ENCODE data around the gene TMEM72. TPM values are rescaled to one million over a fixed set of nuclear protein-coding genes. Genes with fewer than 3 reads are reported as not detected.
A peak's percentile ranks its signal among the peaks of the same experiment; 100 is the strongest.

The TMEM72 gene
- total and polyA plus RNA-seq, 5 donors, result 0.14 to 0.71 (median 0.26) TPM; not detected in 1

DNA sequence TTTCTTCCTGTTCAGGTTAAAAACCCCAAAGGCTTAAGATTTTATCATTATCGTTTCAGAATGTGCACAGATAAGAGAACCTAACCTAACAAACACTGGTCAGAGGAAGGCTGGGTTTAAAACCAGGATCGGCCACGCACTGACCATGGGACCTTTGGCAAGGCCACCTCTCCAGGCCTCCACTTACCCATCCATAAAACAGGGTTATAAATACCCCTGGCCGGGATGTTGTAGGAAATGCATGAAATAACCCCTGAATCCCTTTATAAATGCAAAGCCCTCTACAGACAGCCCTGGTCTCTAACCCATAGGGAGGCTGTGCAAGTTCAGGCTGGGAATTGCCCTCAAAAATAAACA is 67.1 kb downstream of the TMEM72 start:
- peak in 2 of 3 donors; percentile 23 to 47 for DNase-seq
- no peaks in the 10 kb centered on the region for H3K9me3 ChIP-seq (ENCODE audit: control insufficient read depth, low read length)
- peak overlapping the region; percentile 75 for H3K4me3 ChIP-seq (ENCODE audit: low read length)
- ATAC-seq, result no peak
- 8% methylated on average over 4 of the region's 4 CpGs for WGBS
- peak overlapping the region; percentile 97 for H3K27ac ChIP-seq (ENCODE audit: low read length)
- H3K27me3 ChIP-seq (ENCODE audit: control insufficient read depth, insufficient read depth), result no peaks in the 10 kb centered on the region
- H3K4me1 ChIP-seq (ENCODE audit: control insufficient read depth, insufficient read depth, low read length), result peaks cover 31% of the 10 kb centered on the region
- intact Hi-C loops (cut with DNase I), result loop anchor here in 2 of 4 donors (5.0 to 10.0 kb wide), 2 partner anchors 46 to 103 kb away; no protein-coding TSS in a partner anchor

DNA sequence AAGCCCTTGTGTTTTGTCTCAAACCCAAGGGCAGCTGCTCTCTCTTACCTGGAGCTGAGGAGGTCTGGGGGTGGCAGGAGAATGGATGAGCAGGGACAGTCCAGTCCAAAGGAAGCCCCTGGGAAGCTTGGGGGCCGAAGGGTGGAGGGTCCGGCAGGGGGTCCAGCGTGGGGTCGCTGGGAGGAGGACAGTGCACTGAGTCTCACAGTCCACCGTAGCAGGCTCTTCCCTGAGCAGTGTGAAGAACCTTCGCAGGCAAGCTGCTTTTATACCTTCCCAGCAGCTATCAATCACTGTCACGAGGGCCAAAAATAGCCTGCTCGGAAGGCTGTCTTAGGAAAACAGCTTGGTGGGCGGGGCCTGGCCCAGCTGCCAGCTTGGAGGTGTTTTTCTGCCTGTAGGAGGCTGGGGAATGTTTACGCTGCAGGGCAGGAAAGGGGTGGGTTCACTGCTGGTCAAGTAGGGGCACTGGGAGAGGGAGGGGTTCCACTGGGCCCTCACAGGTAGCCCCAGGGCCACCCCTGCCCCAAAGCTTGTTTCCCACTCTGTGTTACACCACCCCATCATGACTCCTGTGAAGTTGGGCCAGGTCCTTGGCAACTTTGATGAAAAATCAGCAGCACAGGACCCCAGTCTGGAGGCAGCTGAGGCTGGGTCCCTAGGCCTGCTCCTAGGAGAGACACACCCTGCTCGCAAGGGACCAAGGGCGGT is 67.6 kb downstream of the TMEM72 start, which contains the start of gene DEPP1:
Gene DEPP1, minus strand, starts transcription at position 240 of the 711 bp plus-strand sequence. CDS start 779 bp downstream, outside the sequence.
- peak; percentile 65 to 69 for ATAC-seq

DNA sequence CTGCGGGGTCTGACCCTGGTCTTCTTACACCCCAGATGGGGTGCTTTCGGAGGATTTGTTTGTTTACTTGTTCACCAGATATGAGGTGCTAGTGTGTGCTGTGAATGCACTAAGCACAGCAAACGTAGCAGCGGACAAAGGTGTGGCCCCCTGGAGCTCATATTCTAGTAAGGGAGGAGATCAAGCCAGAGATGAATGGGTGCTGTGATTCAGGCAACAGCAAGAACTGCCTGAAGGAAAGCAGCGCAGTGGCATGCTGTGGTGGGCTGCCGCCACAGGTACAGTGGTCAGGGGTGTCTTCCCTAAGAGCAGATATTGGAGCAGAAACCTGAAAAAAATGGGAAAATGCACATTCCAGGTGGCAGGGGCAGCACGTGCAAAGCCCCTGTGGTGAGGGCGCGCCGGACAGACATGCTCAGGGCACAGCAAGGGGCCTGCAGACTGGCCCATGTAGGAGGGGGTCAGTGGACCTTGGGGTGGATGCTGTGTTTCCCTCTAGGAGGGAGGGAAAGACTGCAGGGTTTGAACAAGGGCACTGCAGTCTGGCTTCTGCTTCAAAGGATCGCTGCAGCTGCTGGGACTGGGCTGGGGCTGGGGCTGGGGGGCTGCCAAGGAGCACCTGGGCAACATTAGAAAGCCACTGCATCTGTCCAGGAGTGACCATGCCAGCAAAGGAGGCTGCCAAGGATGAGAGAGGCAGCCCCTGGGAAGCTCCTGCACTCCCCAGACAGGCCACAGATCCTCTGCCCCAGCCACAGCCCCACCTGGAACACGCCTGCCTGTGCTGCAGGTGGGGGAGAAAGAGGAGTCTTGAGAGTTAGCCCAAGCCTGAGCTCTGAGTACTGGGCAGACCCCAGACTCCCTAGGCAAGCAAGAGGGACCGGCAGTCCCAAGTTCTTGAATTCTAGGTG is 68.4 kb downstream of the TMEM72 start:
- Histone ChIP-seq H3K4me1 (ENCODE audit: control insufficient read depth, insufficient read depth, low read length) (peaks cover 35% of the 10 kb centered on the region), H3K4me3 (ENCODE audit: low read length) (no peak overlapping the region), H3K27ac (ENCODE audit: low read length) (peak overlapping the region; percentile 77), H3K9me3 (ENCODE audit: control insufficient read depth, low read length) (no peaks in the 10 kb centered on the region), H3K27me3 (ENCODE audit: control insufficient read depth, insufficient read depth) (no peaks in the 10 kb centered on the region)
- intact Hi-C loops (cut with DNase I), result loop anchor here in 3 of 4 donors (2.0 to 10.0 kb wide), 3 partner anchors 17 to 105 kb away; no protein-coding TSS in a partner anchor
- WGBS, result 83% methylated on average over 13 of the region's 13 CpGs
- DNase-seq (peak in 2 of 3 donors; percentile 50 to 61), ATAC-seq (no peak)

More for the DNA sequence above, 67.6 kb downstream of the TMEM72 start, which contains the start of gene DEPP1:
- peaks cover 31% of the 10 kb centered on the region for H3K4me1 ChIP-seq (ENCODE audit: control insufficient read depth, insufficient read depth, low read length)
- H3K27me3 ChIP-seq (ENCODE audit: control insufficient read depth, insufficient read depth), result no peaks in the 10 kb centered on the region
- peak within 1 kb of the TSS; percentile 97 for H3K27ac ChIP-seq (ENCODE audit: low read length)
- H3K9me3 ChIP-seq (ENCODE audit: control insufficient read depth, low read length), result no peaks in the 10 kb centered on the region
- H3K4me3 ChIP-seq (ENCODE audit: low read length), result peak within 1 kb of the TSS; percentile 75
- intact Hi-C loops (cut with DNase I), result loop anchor here in 2 of 4 donors (5.0 to 10.0 kb wide), 2 partner anchors 46 to 104 kb away; no protein-coding TSS in a partner anchor
- DNase-seq, result peak; percentile 92 to 97 (median 96)
- 11% methylated on average over 12 of the region's 12 CpGs for WGBS

DNA sequence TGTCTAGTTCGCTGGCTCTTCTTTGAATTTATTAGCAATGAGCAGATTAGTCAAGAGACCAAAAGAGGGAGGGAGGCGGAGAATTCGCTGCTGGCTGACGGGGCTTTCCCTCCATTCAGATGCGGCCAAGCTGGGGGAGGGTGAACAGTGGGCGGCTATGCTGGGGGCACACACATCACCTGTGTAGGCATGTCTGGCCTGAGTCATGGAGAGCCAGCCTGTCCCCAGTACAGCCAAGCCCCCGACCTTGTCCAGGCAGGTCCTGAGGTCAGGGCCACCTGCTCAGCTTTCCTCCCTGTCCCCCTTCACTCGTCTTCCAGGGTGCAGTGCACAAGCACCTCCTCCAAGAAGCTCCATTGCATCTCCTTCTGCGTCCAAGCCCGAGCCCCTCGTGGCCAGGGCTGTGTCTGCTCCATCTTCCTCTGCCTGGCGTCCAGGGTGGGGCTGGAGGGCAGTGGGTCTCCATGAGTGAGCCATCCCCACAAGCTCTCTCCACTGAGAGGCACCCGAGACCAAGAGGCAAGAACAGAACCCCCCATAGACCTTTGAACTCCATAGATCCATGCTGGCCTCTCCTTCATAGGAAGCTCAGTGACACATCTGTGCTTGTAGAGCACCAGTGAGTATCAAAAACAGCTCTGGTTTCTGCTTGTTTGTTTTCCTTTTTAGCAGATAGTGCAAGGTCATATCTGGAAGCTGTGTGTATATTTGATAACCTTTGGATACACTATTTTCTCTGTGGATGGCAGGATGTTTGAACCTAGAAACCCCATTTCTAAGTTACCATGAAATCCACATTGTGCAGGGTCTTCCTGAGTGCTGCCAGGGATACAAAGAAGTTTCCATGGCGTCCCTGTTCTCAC is 69.4 kb downstream of the TMEM72 start:
- DNase-seq (peak in 2 of 3 donors; percentile 40 to 62), ATAC-seq (no peak)
- Histone ChIP-seq H3K4me1 (ENCODE audit: control insufficient read depth, insufficient read depth, low read length) (peaks cover 37% of the 10 kb centered on the region), H3K27me3 (ENCODE audit: control insufficient read depth, insufficient read depth) (no peaks in the 10 kb centered on the region), H3K9me3 (ENCODE audit: control insufficient read depth, low read length) (no peaks in the 10 kb centered on the region), H3K4me3 (ENCODE audit: low read length) (no peak overlapping the region), H3K27ac (ENCODE audit: low read length) (peak overlapping the region; percentile 89)
- WGBS, result 75% methylated on average over 14 of the region's 14 CpGs
- intact Hi-C loops (cut with DNase I), result loop anchor here in 1 of 4 donors (2.0 kb wide), 1 partner anchor 16 kb away; no protein-coding TSS in a partner anchor

DNA sequence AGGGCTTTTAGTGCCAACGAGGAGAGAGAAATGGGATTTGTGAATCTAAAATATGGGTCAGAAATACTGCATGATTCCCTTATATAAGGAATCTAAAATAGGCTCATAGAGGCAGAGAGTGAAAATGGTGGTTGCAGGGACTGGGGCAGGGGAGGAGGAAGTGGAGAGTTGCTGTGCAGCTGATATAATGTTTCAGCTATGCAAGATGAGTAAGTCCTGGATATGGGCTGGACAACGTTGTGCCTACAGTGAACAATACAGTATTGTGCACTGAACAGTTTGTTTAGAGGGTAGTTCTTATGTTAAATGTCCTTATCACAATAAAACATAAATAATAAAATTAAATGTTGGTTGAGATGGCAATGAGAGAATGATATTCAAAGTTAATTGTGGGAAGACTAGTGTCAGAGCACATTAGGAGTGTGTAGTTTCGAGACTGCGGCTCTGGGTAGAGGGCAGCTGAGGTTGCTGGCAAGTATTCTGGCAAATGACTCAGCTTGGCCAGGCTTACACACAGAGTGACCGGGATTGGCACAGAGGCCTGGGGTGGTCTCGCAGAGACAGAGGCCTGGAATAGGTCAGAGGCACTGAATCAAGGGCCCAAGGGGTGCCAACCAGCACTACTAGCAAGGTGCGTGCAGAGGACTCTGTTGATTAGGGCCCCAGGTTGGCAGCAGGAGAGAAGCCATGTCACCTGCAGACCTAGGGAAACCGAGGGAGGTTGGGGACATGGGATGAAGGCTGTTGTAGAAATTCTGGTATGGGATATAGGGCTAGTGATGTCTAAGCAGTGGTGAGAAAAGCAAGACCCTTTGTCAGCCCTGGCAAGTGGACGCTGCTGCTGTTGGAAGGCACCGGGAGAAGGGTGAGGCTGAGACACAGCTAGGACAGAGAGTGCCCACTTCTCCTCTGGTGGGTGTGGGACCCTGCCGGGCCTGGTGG is 70.3 kb downstream of the TMEM72 start:
- ATAC-seq, result peak; percentile 36 to 54
- Histone ChIP-seq H3K9me3 (ENCODE audit: control insufficient read depth, low read length) (no peaks in the 10 kb centered on the region), H3K27ac (ENCODE audit: low read length) (peak overlapping the region; percentile 89), H3K27me3 (ENCODE audit: control insufficient read depth, insufficient read depth) (no peaks in the 10 kb centered on the region), H3K4me1 (ENCODE audit: control insufficient read depth, insufficient read depth, low read length) (peaks cover 39% of the 10 kb centered on the region), H3K4me3 (ENCODE audit: low read length) (no peak overlapping the region)
- WGBS, result 40% methylated on average over 11 of the region's 11 CpGs
- peak; percentile 73 to 84 (median 81) for DNase-seq
- intact Hi-C loops (cut with DNase I), result loop anchor here in 1 of 4 donors (2.0 kb wide), 1 partner anchor 15 kb away; no protein-coding TSS in a partner anchor

DNA sequence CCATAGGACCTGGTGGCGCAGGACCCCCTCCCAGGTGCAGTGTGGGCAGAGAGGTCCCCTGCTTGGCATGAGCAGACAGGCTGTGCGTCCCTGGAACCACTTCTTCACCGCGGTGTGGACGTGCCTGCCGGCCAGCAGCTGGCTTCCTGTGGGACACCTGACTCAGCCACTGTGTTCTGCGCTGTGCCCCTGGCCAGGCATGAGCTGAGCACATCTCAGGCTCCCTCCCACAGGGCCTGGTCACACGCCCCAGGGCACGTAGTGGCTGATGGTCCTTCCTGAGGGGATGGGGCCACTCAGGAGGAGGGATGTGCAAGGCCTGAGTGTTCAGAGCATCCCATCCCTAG is 71.0 kb downstream of the TMEM72 start:
- H3K4me1 ChIP-seq (ENCODE audit: control insufficient read depth, insufficient read depth, low read length), result peaks cover 39% of the 10 kb centered on the region
- H3K4me3 ChIP-seq (ENCODE audit: low read length), result no peak overlapping the region
- ATAC-seq (peak; percentile 7 to 44), DNase-seq (peak; percentile 65 to 80 (median 75))
- H3K27ac ChIP-seq (ENCODE audit: low read length), result peak overlapping the region; percentile 89
- no peaks in the 10 kb centered on the region for H3K9me3 ChIP-seq (ENCODE audit: control insufficient read depth, low read length)
- H3K27me3 ChIP-seq (ENCODE audit: control insufficient read depth, insufficient read depth), result no peaks in the 10 kb centered on the region
- 46% methylated on average over 9 of the region's 9 CpGs for WGBS
- intact Hi-C loops (cut with DNase I), result no loop called here

DNA sequence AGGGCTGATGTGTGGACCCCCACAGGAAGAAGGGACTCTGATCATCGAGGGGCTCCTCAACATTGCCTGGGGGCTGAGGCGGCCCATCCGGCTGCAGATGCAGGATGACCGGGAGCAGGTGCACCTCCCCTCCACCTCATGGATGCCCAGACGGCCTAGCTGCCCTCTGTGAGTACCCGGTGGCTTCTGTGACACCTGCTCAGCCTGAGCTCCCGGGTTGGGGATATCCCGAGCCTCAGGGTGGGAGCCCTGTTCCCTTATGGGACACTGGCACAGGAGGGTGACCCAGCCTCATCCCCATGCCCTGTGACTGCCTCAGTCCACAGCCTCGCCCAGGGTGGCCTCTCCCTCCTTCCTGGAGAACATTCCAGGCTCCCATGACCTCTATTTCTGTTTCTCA is 71.4 kb downstream of the TMEM72 start:
- ATAC-seq (no peak), DNase-seq (peak in 2 of 3 donors; percentile 8 to 32)
- Histone ChIP-seq H3K4me3 (ENCODE audit: low read length) (no peak overlapping the region), H3K9me3 (ENCODE audit: control insufficient read depth, low read length) (no peaks in the 10 kb centered on the region), H3K27me3 (ENCODE audit: control insufficient read depth, insufficient read depth) (no peaks in the 10 kb centered on the region), H3K4me1 (ENCODE audit: control insufficient read depth, insufficient read depth, low read length) (peaks cover 39% of the 10 kb centered on the region), H3K27ac (ENCODE audit: low read length) (peak overlapping the region; percentile 89)
- 81% methylated on average over 9 of the region's 9 CpGs for WGBS
- intact Hi-C loops (cut with DNase I), result no loop called here

DNA sequence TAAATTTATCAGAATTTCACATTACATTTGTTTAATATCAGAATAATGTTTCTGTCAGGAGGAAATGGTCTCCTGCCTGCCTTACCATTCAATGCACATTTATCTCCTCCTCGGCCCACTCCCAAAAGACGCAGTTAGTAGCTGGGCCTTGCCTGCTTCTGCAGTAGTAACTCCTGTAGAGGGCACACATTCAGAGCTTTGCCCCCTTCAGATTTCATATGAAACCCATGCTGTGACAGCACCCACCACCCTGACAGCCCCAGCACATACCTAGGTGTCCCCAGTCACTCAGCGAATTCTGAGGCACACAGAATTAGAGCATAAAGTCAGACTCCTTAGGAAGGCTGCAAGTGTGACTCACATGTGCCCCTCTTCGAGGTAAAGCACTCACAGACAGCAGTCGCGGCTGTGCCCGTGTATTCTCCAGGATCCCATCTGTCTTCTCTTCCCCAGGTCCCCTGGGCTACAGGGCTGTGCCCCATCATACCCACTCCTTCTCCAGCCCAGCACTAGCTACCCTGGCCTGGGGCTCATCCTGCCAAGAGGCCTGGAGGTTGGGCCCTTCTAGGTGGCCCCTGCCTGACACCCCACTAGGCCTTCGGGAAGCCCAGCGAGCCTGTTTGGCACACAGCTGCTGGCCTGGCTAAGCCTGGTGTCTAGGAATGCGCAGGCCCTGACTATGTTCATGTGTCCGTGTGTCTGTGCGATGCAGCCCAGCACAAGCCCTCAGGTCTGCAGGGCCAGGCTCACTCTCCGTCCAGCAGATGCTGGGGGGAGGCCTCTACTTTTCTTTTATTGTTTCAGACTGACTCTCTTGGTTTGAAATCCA is 72.1 kb downstream of the TMEM72 start:
- H3K27me3 ChIP-seq (ENCODE audit: control insufficient read depth, insufficient read depth), result no peaks in the 10 kb centered on the region
- no peak overlapping the region for H3K4me3 ChIP-seq (ENCODE audit: low read length)
- H3K4me1 ChIP-seq (ENCODE audit: control insufficient read depth, insufficient read depth, low read length), result peaks cover 39% of the 10 kb centered on the region
- ATAC-seq, result no peak
- WGBS, result 87% methylated on average over 13 of the region's 13 CpGs
- peak overlapping the region; percentile 55 for H3K27ac ChIP-seq (ENCODE audit: low read length)
- intact Hi-C loops (cut with DNase I), result no loop called here
- DNase-seq, result peak; percentile 10 to 57 (median 38)
- H3K9me3 ChIP-seq (ENCODE audit: control insufficient read depth, low read length), result no peaks in the 10 kb centered on the region

DNA sequence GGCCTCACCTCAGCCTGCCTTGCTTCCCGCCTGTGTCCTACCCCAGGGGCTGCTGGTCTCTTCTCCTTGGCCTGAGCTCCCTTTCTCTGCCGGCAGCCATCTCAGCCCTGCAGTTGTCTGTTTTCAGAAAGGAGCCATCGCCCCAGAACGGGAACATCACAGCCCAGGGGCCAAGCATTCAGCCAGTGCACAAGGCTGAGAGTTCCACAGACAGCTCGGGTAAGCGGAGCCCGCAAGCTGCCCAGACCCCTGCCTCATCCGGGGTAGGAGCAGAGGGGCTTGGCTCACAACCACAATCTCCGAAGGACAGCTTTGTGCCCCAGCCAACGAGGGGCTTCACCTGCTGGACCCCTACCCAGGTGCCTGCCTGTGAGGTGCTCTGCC is 72.8 kb downstream of the TMEM72 start:
- ATAC-seq (no peak), DNase-seq (peak in 2 of 3 donors; percentile 12 to 39)
- H3K4me1 ChIP-seq (ENCODE audit: control insufficient read depth, insufficient read depth, low read length), result peaks cover 38% of the 10 kb centered on the region
- intact Hi-C loops (cut with DNase I), result no loop called here
- no peaks in the 10 kb centered on the region for H3K9me3 ChIP-seq (ENCODE audit: control insufficient read depth, low read length)
- peak overlapping the region; percentile 76 for H3K27ac ChIP-seq (ENCODE audit: low read length)
- 92% methylated on average over 10 of the region's 10 CpGs for WGBS
- H3K27me3 ChIP-seq (ENCODE audit: control insufficient read depth, insufficient read depth), result no peaks in the 10 kb centered on the region
- no peak overlapping the region for H3K4me3 ChIP-seq (ENCODE audit: low read length)

All from right cardiac atrium (tissue), 5 donors.